Measurements from ENCODE around the gene PIGR. TPM values are rescaled to one million over a fixed set of nuclear protein-coding genes. Genes with fewer than 3 reads are reported as not detected.

Gene PIGR
- total RNA-seq, 1 experiment from 2014 or later: not detected

GRCh38 chr1:206985162-206985749 is 39.0 kb upstream of the PIGR start:
- H3K9me2 ChIP-seq (replicated peaks; ENCODE audit: low read length): no peaks in the 10 kb centered on the region
- no peaks in the 10 kb centered on the region; the same call in 1 of the 2 replicates for H3K4me1 ChIP-seq (ENCODE audit: insufficient read depth, low read length)
- H3K79me2 ChIP-seq (ENCODE audit: low read length): no peaks in the 10 kb centered on the region
- H3K9me3 ChIP-seq (ENCODE audit: low read length): no peaks in the 10 kb centered on the region
- H3K9ac ChIP-seq (ENCODE audit: low read length): no peak overlapping the region
- H4K20me1 ChIP-seq (ENCODE audit: low read length): no peaks in the 10 kb centered on the region
- DNase-seq (no peak), ATAC-seq (no peak)
- no TSS peak for BruUV-seq (replicated peaks)
- intact Hi-C loops (cut with micrococcal nuclease): no loop called here
- H3K36me3 ChIP-seq (ENCODE audit: low read depth, low read length): no peaks in the 10 kb centered on the region
- H2AFZ ChIP-seq (ENCODE audit: low read length): no peak overlapping the region
- H3K27ac ChIP-seq (ENCODE audit: low read length): no peak overlapping the region
- H3K4me3 ChIP-seq (ENCODE audit: low read length): no peak overlapping the region
- no peaks in the 10 kb centered on the region for H3F3A ChIP-seq (ENCODE audit: low read length, unreplicated experiment)
- H3K4me2 ChIP-seq (ENCODE audit: low read length): no peak overlapping the region
- H3K27me3 ChIP-seq (ENCODE audit: low read length): no peaks in the 10 kb centered on the region
- POLR2A ChIA-PET (ENCODE audit: unreplicated experiment): interaction anchor here (0.7 kb wide), 1 partner anchor 41 kb away, joined by 3 read pairs; no protein-coding TSS in a partner anchor
- CTCF ChIA-PET: no interaction called here
- no peak for TF ChIP-seq EZH2 (IDR thresholded peaks at IDR 0.05; ENCODE audit: low read length, unreplicated experiment)
- TF ChIP-seq EZH2phosphoT487 (IDR thresholded peaks at IDR 0.05; ENCODE audit: borderline replicate concordance, low read length): no peak
- TF ChIP-seq, protein P1, sequence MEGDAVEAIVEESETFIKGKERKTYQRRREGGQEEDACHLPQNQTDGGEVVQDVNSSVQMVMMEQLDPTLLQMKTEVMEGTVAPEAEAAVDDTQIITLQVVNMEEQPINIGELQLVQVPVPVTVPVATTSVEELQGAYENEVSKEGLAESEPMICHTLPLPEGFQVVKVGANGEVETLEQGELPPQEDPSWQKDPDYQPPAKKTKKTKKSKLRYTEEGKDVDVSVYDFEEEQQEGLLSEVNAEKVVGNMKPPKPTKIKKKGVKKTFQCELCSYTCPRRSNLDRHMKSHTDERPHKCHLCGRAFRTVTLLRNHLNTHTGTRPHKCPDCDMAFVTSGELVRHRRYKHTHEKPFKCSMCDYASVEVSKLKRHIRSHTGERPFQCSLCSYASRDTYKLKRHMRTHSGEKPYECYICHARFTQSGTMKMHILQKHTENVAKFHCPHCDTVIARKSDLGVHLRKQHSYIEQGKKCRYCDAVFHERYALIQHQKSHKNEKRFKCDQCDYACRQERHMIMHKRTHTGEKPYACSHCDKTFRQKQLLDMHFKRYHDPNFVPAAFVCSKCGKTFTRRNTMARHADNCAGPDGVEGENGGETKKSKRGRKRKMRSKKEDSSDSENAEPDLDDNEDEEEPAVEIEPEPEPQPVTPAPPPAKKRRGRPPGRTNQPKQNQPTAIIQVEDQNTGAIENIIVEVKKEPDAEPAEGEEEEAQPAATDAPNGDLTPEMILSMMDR (conservative IDR thresholded peaks at IDR 0.05; ENCODE audit: low read depth, low read length): no peak

DNA sequence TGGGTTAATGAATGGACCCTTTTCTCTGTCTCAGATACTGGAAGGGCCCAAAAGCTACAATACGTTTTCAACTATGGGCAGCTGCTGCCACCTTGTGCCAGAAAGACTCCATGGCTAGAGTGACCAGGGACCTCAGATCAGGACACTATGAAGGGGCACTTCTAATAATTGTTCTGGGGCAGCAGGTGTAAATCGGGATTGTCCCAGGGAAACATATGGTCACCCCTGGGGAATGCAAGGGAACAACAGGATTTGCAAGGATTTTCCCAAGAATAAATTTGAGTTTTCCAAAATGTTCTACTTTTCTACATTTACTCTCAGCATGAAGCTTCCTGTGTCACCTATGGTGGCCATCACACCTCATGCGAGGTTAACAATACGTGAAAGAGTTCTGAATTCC is 36.0 kb upstream of the PIGR start:
- BruUV-seq (replicated peaks): no TSS peak
- CTCF ChIA-PET: interaction anchor here (0.6 to 2.7 kb wide), 19 partner anchors 10 to 351 kb away, joined by 3 to 45 read pairs (median 5); partner anchors contain the start of genes C1orf116 and PFKFB2
- 0 out of 2 replicates have a peak overlapping the region, but pooled peaks have one; percentile 9 for H2AFZ ChIP-seq (ENCODE audit: low read length)

More for the DNA sequence above, 36.0 kb upstream of the PIGR start:
- Histone ChIP-seq H3K4me2 (ENCODE audit: low read length) (no peak overlapping the region), H3K9ac (ENCODE audit: low read length) (no peak overlapping the region), H3K9me2 (replicated peaks; ENCODE audit: low read length) (no peaks in the 10 kb centered on the region), H3K36me3 (ENCODE audit: low read depth, low read length) (no peaks in the 10 kb centered on the region), H3F3A (ENCODE audit: low read length, unreplicated experiment) (no peaks in the 10 kb centered on the region), H3K4me3 (ENCODE audit: low read length) (no peak overlapping the region), H4K20me1 (ENCODE audit: low read length) (no peaks in the 10 kb centered on the region), H3K79me2 (ENCODE audit: low read length) (no peaks in the 10 kb centered on the region), H3K27me3 (ENCODE audit: low read length) (no peaks in the 10 kb centered on the region), H3K27ac (ENCODE audit: low read length) (no peak overlapping the region), H3K4me1 (ENCODE audit: insufficient read depth, low read length) (no peaks in the 10 kb centered on the region; the same call in 1 of the 2 replicates), H3K9me3 (ENCODE audit: low read length) (no peaks in the 10 kb centered on the region)
- POLR2A ChIA-PET (ENCODE audit: unreplicated experiment): interaction anchor here (0.5 to 0.7 kb wide), 3 partner anchors 20 to 56 kb away, joined by 3 to 6 read pairs (median 3); no protein-coding TSS in a partner anchor
- peak; percentile 92 for DNase-seq
- no peak for TF ChIP-seq EZH2 (IDR thresholded peaks at IDR 0.05; ENCODE audit: low read length, unreplicated experiment)
- no peak for TF ChIP-seq EZH2phosphoT487 (IDR thresholded peaks at IDR 0.05; ENCODE audit: borderline replicate concordance, low read length)
- TF ChIP-seq, protein P1 (conservative IDR thresholded peaks at IDR 0.05; ENCODE audit: low read depth, low read length): peak; percentile 99
- intact Hi-C loops (cut with micrococcal nuclease): loop anchor here (1.0 to 2.0 kb wide), 13 partner anchors 23 to 517 kb away; partner anchors contain the start of genes DYRK3 and YOD1
- ATAC-seq: peak; percentile 95

Data from PC-3 (cell line).